Stimulated activated memory B cell treated with anti-CD40 and anti-IgM and Interleukin-4, amounts not matched to agents 10 μg/mL and 1 μg/mL and 100 μg/mL, for 72 hours (primary cell): Measurements from ENCODE around the gene ZNF362.

Experiments
- ATAC-seq: fragments of 150-1000 bp; cut with Tn5 transposase; 2 replicates; pipeline ENCODE4 v1.10.0; 2021
- H3K27ac Mint-ChIP-seq: one replicate; pipeline ENCODE4 v1.8.0; 2022; ENCODE audit warnings: mild to moderate bottlenecking, mixed read lengths
- H3K27me3 Mint-ChIP-seq: one replicate; pipeline ENCODE4 v1.8.0; 2022; ENCODE audit warnings: mixed read lengths
- H3K36me3 Mint-ChIP-seq: one replicate; pipeline ENCODE4 v1.8.0; 2022; ENCODE audit warnings: mixed read lengths
- H3K4me1 Mint-ChIP-seq: one replicate; pipeline ENCODE4 v1.8.0; 2022; ENCODE audit warnings: mixed read lengths
- H3K4me3 Mint-ChIP-seq: one replicate; pipeline ENCODE4 v1.8.0; 2022; ENCODE audit warnings: mild to moderate bottlenecking, moderate library complexity, mixed read lengths
- H3K9me3 Mint-ChIP-seq: one replicate; pipeline ENCODE4 v1.8.0; 2022; ENCODE audit warnings: mixed read lengths

Gene ZNF362

GRCh38 chr1:33256471-33257206, at the start of gene ZNF362:
Gene ZNF362 (plus strand): TSS chr1:33256492. CDS start chr1:33270575, 14,083 bp downstream.
- Mint-ChIP-seq H3K4me1 (peaks cover 40% of the 10 kb centered on the region), H3K36me3 (peaks cover 4% of the 10 kb centered on the region), H3K9me3 (no peaks in the 10 kb centered on the region), H3K4me3 (peak within 1 kb of the TSS; percentile 96), H3K27ac (peak within 1 kb of the TSS; percentile 98), H3K27me3 (peaks cover 3% of the 10 kb centered on the region)
- ATAC-seq = peak; percentile 85

- peak; percentile 70 for ATAC-seq
- Mint-ChIP-seq H3K36me3 (peaks cover 5% of the 10 kb centered on the region), H3K27ac (no peak overlapping the region), H3K9me3 (no peaks in the 10 kb centered on the region), H3K4me1 (peaks cover 6% of the 10 kb centered on the region), H3K4me3 (no peak overlapping the region), H3K27me3 (peaks cover 61% of the 10 kb centered on the region)
Measured at GRCh38 chr1:33211972-33212371, 44.3 kb upstream of the ZNF362 start.

GRCh38 chr1:33219886-33220661, 36.2 kb upstream of the ZNF362 start:
- ATAC-seq = no peak
- Mint-ChIP-seq H3K36me3 (no peaks in the 10 kb centered on the region), H3K4me3 (no peak overlapping the region), H3K4me1 (peaks cover 12% of the 10 kb centered on the region), H3K27me3 (peaks cover 9% of the 10 kb centered on the region), H3K9me3 (peaks cover 8% of the 10 kb centered on the region), H3K27ac (no peak overlapping the region)

GRCh38 chr1:33220676-33221384, 35.5 kb upstream of the ZNF362 start:
- ATAC-seq = no peak
- peaks cover 8% of the 10 kb centered on the region for H3K9me3 Mint-ChIP-seq
- H3K27me3 Mint-ChIP-seq = peaks cover 9% of the 10 kb centered on the region
- no peak overlapping the region for H3K4me3 Mint-ChIP-seq
- H3K4me1 Mint-ChIP-seq = peaks cover 12% of the 10 kb centered on the region
- no peaks in the 10 kb centered on the region for H3K36me3 Mint-ChIP-seq
- H3K27ac Mint-ChIP-seq = no peak overlapping the region

- Mint-ChIP-seq H3K9me3 (peaks cover 8% of the 10 kb centered on the region), H3K27ac (no peak overlapping the region), H3K27me3 (peaks cover 9% of the 10 kb centered on the region), H3K4me3 (no peak overlapping the region), H3K4me1 (peaks cover 12% of the 10 kb centered on the region), H3K36me3 (no peaks in the 10 kb centered on the region)
- ATAC-seq = no peak
Measured at GRCh38 chr1:33221385-33221758, 34.9 kb upstream of the ZNF362 start.

GRCh38 chr1:33222381-33222780, 33.9 kb upstream of the ZNF362 start:
- no peak overlapping the region for H3K27ac Mint-ChIP-seq
- peaks cover 9% of the 10 kb centered on the region for H3K27me3 Mint-ChIP-seq
- H3K4me3 Mint-ChIP-seq = no peak overlapping the region
- H3K4me1 Mint-ChIP-seq = peaks cover 12% of the 10 kb centered on the region
- no peak for ATAC-seq
- no peaks in the 10 kb centered on the region for H3K36me3 Mint-ChIP-seq
- H3K9me3 Mint-ChIP-seq = peaks cover 8% of the 10 kb centered on the region

- H3K9me3 Mint-ChIP-seq = peaks cover 8% of the 10 kb centered on the region
- H3K36me3 Mint-ChIP-seq = no peaks in the 10 kb centered on the region
Measured at GRCh38 chr1:33224166-33224707, 32.1 kb upstream of the ZNF362 start.

GRCh38 chr1:33225586-33225985, 30.7 kb upstream of the ZNF362 start:
- H3K4me1 Mint-ChIP-seq = no peaks in the 10 kb centered on the region
- H3K36me3 Mint-ChIP-seq = no peaks in the 10 kb centered on the region
- ATAC-seq = no peak
- H3K27me3 Mint-ChIP-seq = peaks cover 29% of the 10 kb centered on the region
- H3K9me3 Mint-ChIP-seq = peaks cover 8% of the 10 kb centered on the region
- no peak overlapping the region for H3K27ac Mint-ChIP-seq
- H3K4me3 Mint-ChIP-seq = no peak overlapping the region

More at GRCh38 chr1:33224166-33224707, 32.1 kb upstream of the ZNF362 start:
- no peak for ATAC-seq
- H3K27me3 Mint-ChIP-seq = peaks cover 25% of the 10 kb centered on the region
- H3K4me3 Mint-ChIP-seq = no peak overlapping the region
- H3K4me1 Mint-ChIP-seq = peaks cover 3% of the 10 kb centered on the region
- no peak overlapping the region for H3K27ac Mint-ChIP-seq

GRCh38 chr1:33228935-33229487, 27.3 kb upstream of the ZNF362 start:
- H3K4me1 Mint-ChIP-seq = no peaks in the 10 kb centered on the region
- H3K4me3 Mint-ChIP-seq = no peak overlapping the region
- H3K27ac Mint-ChIP-seq = no peak overlapping the region
- H3K36me3 Mint-ChIP-seq = no peaks in the 10 kb centered on the region
- H3K9me3 Mint-ChIP-seq = peaks cover 8% of the 10 kb centered on the region
- peaks cover 35% of the 10 kb centered on the region for H3K27me3 Mint-ChIP-seq
- ATAC-seq = no peak

GRCh38 chr1:33231166-33231565, 25.1 kb upstream of the ZNF362 start:
- Mint-ChIP-seq H3K27ac (no peak overlapping the region), H3K4me3 (no peak overlapping the region), H3K27me3 (peaks cover 52% of the 10 kb centered on the region), H3K36me3 (no peaks in the 10 kb centered on the region), H3K4me1 (no peaks in the 10 kb centered on the region), H3K9me3 (no peaks in the 10 kb centered on the region)
- ATAC-seq = no peak

GRCh38 chr1:33232716-33233115, 23.6 kb upstream of the ZNF362 start:
- no peaks in the 10 kb centered on the region for H3K9me3 Mint-ChIP-seq
- H3K36me3 Mint-ChIP-seq = no peaks in the 10 kb centered on the region
- ATAC-seq = peak; percentile 47
- H3K27ac Mint-ChIP-seq = no peak overlapping the region
- H3K4me3 Mint-ChIP-seq = no peak overlapping the region
- H3K27me3 Mint-ChIP-seq = peaks cover 51% of the 10 kb centered on the region
- no peaks in the 10 kb centered on the region for H3K4me1 Mint-ChIP-seq

GRCh38 chr1:33234131-33234530, 22.2 kb upstream of the ZNF362 start:
- H3K4me1 Mint-ChIP-seq = no peaks in the 10 kb centered on the region
- H3K9me3 Mint-ChIP-seq = no peaks in the 10 kb centered on the region
- H3K27me3 Mint-ChIP-seq = peaks cover 40% of the 10 kb centered on the region
- ATAC-seq = no peak
- no peak overlapping the region for H3K4me3 Mint-ChIP-seq
- H3K36me3 Mint-ChIP-seq = no peaks in the 10 kb centered on the region
- H3K27ac Mint-ChIP-seq = no peak overlapping the region

- Mint-ChIP-seq H3K4me3 (no peak overlapping the region), H3K27me3 (peaks cover 40% of the 10 kb centered on the region), H3K27ac (no peak overlapping the region), H3K9me3 (no peaks in the 10 kb centered on the region), H3K4me1 (peaks cover 4% of the 10 kb centered on the region), H3K36me3 (no peaks in the 10 kb centered on the region)
- no peak for ATAC-seq
Measured at GRCh38 chr1:33234588-33234990, 21.7 kb upstream of the ZNF362 start.

- Mint-ChIP-seq H3K36me3 (no peaks in the 10 kb centered on the region), H3K27ac (no peak overlapping the region), H3K4me3 (no peak overlapping the region), H3K27me3 (peaks cover 41% of the 10 kb centered on the region), H3K4me1 (peaks cover 5% of the 10 kb centered on the region), H3K9me3 (no peaks in the 10 kb centered on the region)
- no peak for ATAC-seq
Measured at GRCh38 chr1:33235521-33235920, 20.8 kb upstream of the ZNF362 start.

- no peak overlapping the region for H3K27ac Mint-ChIP-seq
- H3K9me3 Mint-ChIP-seq = no peaks in the 10 kb centered on the region
- peaks cover 5% of the 10 kb centered on the region for H3K4me1 Mint-ChIP-seq
- H3K4me3 Mint-ChIP-seq = no peak overlapping the region
- no peak for ATAC-seq
- H3K36me3 Mint-ChIP-seq = no peaks in the 10 kb centered on the region
- H3K27me3 Mint-ChIP-seq = peaks cover 43% of the 10 kb centered on the region
Measured at GRCh38 chr1:33236498-33236897, 19.8 kb upstream of the ZNF362 start.
